K562 (cell line): ENCODE measurements around the gene DIAPH1. TPM values are rescaled to one million over a fixed set of nuclear protein-coding genes. Genes with fewer than 3 reads are reported as not detected.

Experiments used
- ATF7 ChIP-seq: fragments of 450-650 bp; IDR thresholded peaks from 2 replicates; pipeline ENCODE4 v1.7.1; 2014; ENCODE audit warnings: mild to moderate bottlenecking, moderate library complexity
- BDP1 ChIP-seq: IDR thresholded peaks from 3 replicates; pipeline ENCODE4 v1.6.1; 2011; ENCODE audit not compliant: insufficient read length, insufficient read depth
- CCAR2 ChIP-seq: fragments of 200-400 bp; formaldehyde crosslinking; IDR thresholded peaks from 2 replicates; pipeline ENCODE4 v1.6.1; 2017; ENCODE audit warnings: mild to moderate bottlenecking, low read depth, low read length
- ETV6 ChIP-seq, 3 experiments: fragments of 150-350 bp in 1 of 3; sonication (generic) in 1 of 3; formaldehyde crosslinking in 1 of 3; IDR thresholded peaks; 2 replicates each; pipeline versions ENCODE4 v1.6.1 to v1.8.0; 2014 to 2022; ENCODE audit warnings: borderline replicate concordance in 2 of 3, low read depth in 2 of 3, antibody characterized with exemption in 1 of 3, low read length in 1 of 3, mild to moderate bottlenecking in 1 of 3, missing genetic modification reagents in 1 of 3
- FOSL1 ChIP-seq: fragments of 200-800 bp; sonication (Bioruptor generic); conservative IDR thresholded peaks from 2 replicates; pipeline ENCODE4 v1.6.1; 2016; ENCODE audit warnings: missing genetic modification characterization, missing compliant biosample characterization
- LARP7 ChIP-seq: fragments of 450-650 bp; IDR thresholded peaks from 2 replicates; pipeline ENCODE4 v1.6.1; 2016
- MAFF ChIP-seq: IDR thresholded peaks from 2 replicates; pipeline ENCODE4 v1.6.1; 2012; ENCODE audit warnings: low read length, improper control_type of control experiment
- MAFG ChIP-seq: fragments of 450-650 bp; conservative IDR thresholded peaks from 2 replicates; pipeline ENCODE4 v1.6.1; 2016; ENCODE audit warnings: missing genetic modification characterization, missing compliant biosample characterization
- MAZ ChIP-seq, 2 experiments: fragments of 450-650 bp in 1 of 2; sonication (generic) in 1 of 2; formaldehyde crosslinking; IDR thresholded peaks in 1 of 2; conservative IDR thresholded peaks in 1 of 2; 2 replicates each; pipeline versions ENCODE4 v1.4.0 to v1.5.0; 2020; ENCODE audit warnings: mild to moderate bottlenecking in 1 of 2, missing genetic modification reagents in 1 of 2
- NFE2 ChIP-seq: IDR thresholded peaks from 2 replicates; pipeline ENCODE4 v1.6.1; 2014; ENCODE audit warnings: antibody characterized with exemption, low read depth
- NFIC ChIP-seq: fragments of 450-650 bp; IDR thresholded peaks from 2 replicates; pipeline ENCODE4 v1.6.1; 2017; ENCODE audit warnings: mild to moderate bottlenecking, inconsistent platforms
- NFYB ChIP-seq: IDR thresholded peaks from 2 replicates; pipeline ENCODE4 v1.6.1; 2011; ENCODE audit warnings: mild to moderate bottlenecking, moderate library complexity; ENCODE audit not compliant: insufficient read length; ENCODE audit errors: extremely low read depth
- POLR2AphosphoS2 ChIP-seq: IDR thresholded peaks from 2 replicates; pipeline ENCODE4 v1.6.1; 2012; ENCODE audit warnings: low read length, improper control_type of control experiment
- RAD21 ChIP-seq, 2 experiments: fragments of 250-450 bp in 1 of 2; fragments of 450-650 bp in 1 of 2; sonication (Bioruptor Pico) in 1 of 2; formaldehyde crosslinking in 1 of 2; IDR thresholded peaks in 1 of 2; conservative IDR thresholded peaks in 1 of 2; 2 replicates each; pipeline versions ENCODE4 v1.4.0 to v1.8.0; 2020 to 2022; ENCODE audit warnings: mild to moderate bottlenecking in 2 of 2, moderate library complexity in 1 of 2
- RBM39 ChIP-seq: fragments of 200-400 bp; formaldehyde crosslinking; optimal IDR thresholded peaks from 2 replicates; pipeline ENCODE3; 2018; ENCODE audit warnings: low read depth, low read length
- RFX7 ChIP-seq: fragments of 250-450 bp; sonication (Bioruptor Pico); IDR thresholded peaks from 2 replicates; pipeline ENCODE4 v1.5.1; 2021; ENCODE audit warnings: mild to moderate bottlenecking
- RUNX1 ChIP-seq: sonication (generic); IDR thresholded peaks from 2 replicates; pipeline ENCODE4 v1.6.1; 2016; ENCODE audit warnings: antibody characterized with exemption, low read depth
- TGIF2 ChIP-seq: sonication (generic); formaldehyde crosslinking; IDR thresholded peaks from 2 replicates; pipeline ENCODE4 v1.8.1; 2022; ENCODE audit warnings: mild to moderate bottlenecking, missing genetic modification reagents, moderate library complexity
- ZEB2 ChIP-seq: fragments of 450-650 bp; IDR thresholded peaks from 2 replicates; pipeline ENCODE4 v1.6.1; 2016
- ZNF408 ChIP-seq: fragments of 250-450 bp; sonication (Bioruptor Pico); IDR thresholded peaks from 2 replicates; pipeline ENCODE4 v1.4.0; 2020; ENCODE audit warnings: low read depth, mild to moderate bottlenecking, moderate library complexity
- ZNF586 ChIP-seq: fragments of 450-650 bp; formaldehyde crosslinking; conservative IDR thresholded peaks from 2 replicates; pipeline ENCODE4 v1.4.0; 2020; ENCODE audit warnings: mild to moderate bottlenecking, moderate library complexity
- polyA plus RNA-seq, 8 experiments: library from polyadenylated mRNA; depleted of rRNA in 4 of 8; stranded (reverse) in 5 of 8; unstranded in 3 of 8; fragments of >200 nt; fragmentation: Nextera tagmentation in 2 of 8; fragmentation: Illumina TruSeq in 1 of 8; extraction: Ambion mirVana in 2 of 8; extraction: Trizol in 1 of 8; gene quantifications; 2 replicates each; pipeline versions ENCODE4 v1.2.1 to v1.2.3, GENCODE V29; 2011 to 2014; ENCODE audit warnings: inconsistent platforms in 1 of 8, missing spikeins in 1 of 8
- total RNA-seq, 7 experiments: library from RNA; depleted of rRNA in 6 of 7; stranded (reverse); fragments of >200 nt in 6 of 7; fragmentation: Illumina TruSeq in 2 of 7; extraction: Trizol in 2 of 7; gene quantifications; 2 replicates each; pipeline versions ENCODE4 v1.2.1 to v1.2.3, GENCODE V29; 2011 to 2021; ENCODE audit warnings: low replicate concordance in 1 of 7
- TF ChIP-seq, protein P1 (sequence below), 2 experiments: IDR thresholded peaks; 2 replicates each; pipeline ENCODE4 v1.6.1; 2011; ENCODE audit warnings: borderline replicate concordance in 1 of 2, control low read depth in 1 of 2, low read depth in 1 of 2, low read length in 1 of 2, mild to moderate bottlenecking in 1 of 2, mixed read lengths in 1 of 2, moderate library complexity in 1 of 2; ENCODE audit not compliant: insufficient read depth in 1 of 2, insufficient read length in 1 of 2, poor library complexity in 1 of 2, severe bottlenecking in 1 of 2; ENCODE audit errors: extremely low read depth in 1 of 2
- TF ChIP-seq, protein P2 (sequence below): sonication (generic); formaldehyde crosslinking; IDR thresholded peaks from 2 replicates; pipeline ENCODE4 v1.8.0; 2022; ENCODE audit warnings: mild to moderate bottlenecking, missing genetic modification reagents
- TF ChIP-seq, protein P3 (sequence below): sonication (generic); formaldehyde crosslinking; IDR thresholded peaks from 2 replicates; pipeline ENCODE4 v1.4.0; 2020; ENCODE audit warnings: mild to moderate bottlenecking, missing genetic modification reagents
- TF ChIP-seq, protein P4 (sequence below): conservative IDR thresholded peaks from 2 replicates; pipeline ENCODE4 v1.6.1; 2011; ENCODE audit warnings: low read depth, mild to moderate bottlenecking, low read length; ENCODE audit not compliant: control insufficient read depth

DIAPH1 gene
- total and polyA plus RNA-seq, 9 of the 15 experiments (the other 6 are each of a cell fraction or from before 2014, with no cell fraction given), result 60.8 to 328 (median 97.8) TPM

DNA sequence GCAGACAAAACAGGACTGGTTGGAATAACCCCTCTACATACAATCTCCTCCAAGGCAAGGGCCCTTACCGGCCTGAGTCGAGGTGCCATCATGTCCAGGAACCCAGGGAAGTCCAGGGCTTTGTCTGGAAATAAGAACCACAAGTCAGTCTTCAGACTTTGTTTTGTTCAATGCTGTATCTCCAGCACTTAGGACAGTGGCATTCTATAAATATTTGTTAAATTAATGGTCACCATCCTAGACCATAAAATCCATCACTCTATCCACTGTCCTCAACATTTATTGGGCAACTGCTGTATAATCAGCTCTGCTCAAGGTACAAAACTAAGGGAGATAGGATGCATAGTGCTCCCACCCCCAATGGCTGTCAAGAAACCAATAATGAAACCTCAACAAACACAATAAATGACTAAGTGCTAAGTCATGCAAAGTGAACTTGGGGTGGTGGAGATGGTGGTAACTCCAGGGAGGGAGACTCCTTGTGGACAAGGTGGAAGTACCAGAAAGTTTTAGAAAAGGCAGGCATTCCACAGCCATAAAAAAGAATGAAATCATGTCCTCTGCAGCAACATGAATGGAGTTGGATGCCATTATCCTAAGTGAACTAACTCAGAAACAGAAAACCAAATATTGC, 23.0 kb upstream of the DIAPH1 start (continued):
- TF ChIP-seq ZNF586, result no peak
- TF ChIP-seq NFYB, result no peak
- no peak for TF ChIP-seq RBM39
- no peak for TF ChIP-seq ATF7
- no peak for TF ChIP-seq NFIC
- TF ChIP-seq CCAR2, result no peak
- no peak for TF ChIP-seq RFX7 (CRISPR knock-in tag)
- TF ChIP-seq, protein P1, sequence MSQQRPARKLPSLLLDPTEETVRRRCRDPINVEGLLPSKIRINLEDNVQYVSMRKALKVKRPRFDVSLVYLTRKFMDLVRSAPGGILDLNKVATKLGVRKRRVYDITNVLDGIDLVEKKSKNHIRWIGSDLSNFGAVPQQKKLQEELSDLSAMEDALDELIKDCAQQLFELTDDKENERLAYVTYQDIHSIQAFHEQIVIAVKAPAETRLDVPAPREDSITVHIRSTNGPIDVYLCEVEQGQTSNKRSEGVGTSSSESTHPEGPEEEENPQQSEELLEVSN (IDR thresholded peaks at IDR 0.05; ENCODE audit: borderline replicate concordance in 1 of 2, extremely low read depth in 1 of 2, insufficient read depth in 1 of 2, insufficient read length in 1 of 2, low read depth in 1 of 2, low read length in 1 of 2, poor library complexity in 1 of 2, severe bottlenecking in 1 of 2), result no peak
- no peak for TF ChIP-seq MAZ (CRISPR knock-in tag; conservative IDR thresholded peaks at IDR 0.05 in 1 of 2, IDR thresholded peaks at IDR 0.05 in 1 of 2)
- TF ChIP-seq, protein P2, sequence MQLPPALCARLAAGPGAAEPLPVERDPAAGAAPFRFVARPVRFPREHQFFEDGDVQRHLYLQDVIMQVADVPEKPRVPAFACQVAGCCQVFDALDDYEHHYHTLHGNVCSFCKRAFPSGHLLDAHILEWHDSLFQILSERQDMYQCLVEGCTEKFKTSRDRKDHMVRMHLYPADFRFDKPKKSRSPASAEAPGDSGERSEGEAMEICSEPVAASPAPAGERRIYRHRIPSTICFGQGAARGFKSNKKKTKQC (CRISPR knock-in tag), result no peak
- TF ChIP-seq LARP7, result no peak
- peak; percentile 96 for TF ChIP-seq MAFG
- TF ChIP-seq, protein P3, sequence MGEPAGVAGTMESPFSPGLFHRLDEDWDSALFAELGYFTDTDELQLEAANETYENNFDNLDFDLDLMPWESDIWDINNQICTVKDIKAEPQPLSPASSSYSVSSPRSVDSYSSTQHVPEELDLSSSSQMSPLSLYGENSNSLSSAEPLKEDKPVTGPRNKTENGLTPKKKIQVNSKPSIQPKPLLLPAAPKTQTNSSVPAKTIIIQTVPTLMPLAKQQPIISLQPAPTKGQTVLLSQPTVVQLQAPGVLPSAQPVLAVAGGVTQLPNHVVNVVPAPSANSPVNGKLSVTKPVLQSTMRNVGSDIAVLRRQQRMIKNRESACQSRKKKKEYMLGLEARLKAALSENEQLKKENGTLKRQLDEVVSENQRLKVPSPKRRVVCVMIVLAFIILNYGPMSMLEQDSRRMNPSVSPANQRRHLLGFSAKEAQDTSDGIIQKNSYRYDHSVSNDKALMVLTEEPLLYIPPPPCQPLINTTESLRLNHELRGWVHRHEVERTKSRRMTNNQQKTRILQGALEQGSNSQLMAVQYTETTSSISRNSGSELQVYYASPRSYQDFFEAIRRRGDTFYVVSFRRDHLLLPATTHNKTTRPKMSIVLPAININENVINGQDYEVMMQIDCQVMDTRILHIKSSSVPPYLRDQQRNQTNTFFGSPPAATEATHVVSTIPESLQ (CRISPR knock-in tag), result no peak
- TF ChIP-seq POLR2AphosphoS2, result no peak
- TF ChIP-seq TGIF2, result no peak
- TF ChIP-seq MAFF, result peak; percentile 82
- TF ChIP-seq RAD21 (CRISPR knock-in tag; conservative IDR thresholded peaks at IDR 0.05 in 1 of 2, IDR thresholded peaks at IDR 0.05 in 1 of 2), result peak; percentile 39 to 61
- TF ChIP-seq ZNF408 (CRISPR knock-in tag), result no peak
- TF ChIP-seq ZEB2, result no peak
- TF ChIP-seq NFE2, result peak; percentile 94
- TF ChIP-seq BDP1, result no peak
- TF ChIP-seq ETV6 (IDR thresholded peaks at IDR 0.05; ENCODE audit: borderline replicate concordance in 1 of 2, low read depth in 2 of 2, low read length in 1 of 2), result no peak
- TF ChIP-seq ETV6 (CRISPR knock-in tag; IDR thresholded peaks at IDR 0.05; ENCODE audit: borderline replicate concordance), result no peak
- TF ChIP-seq, protein P4, sequence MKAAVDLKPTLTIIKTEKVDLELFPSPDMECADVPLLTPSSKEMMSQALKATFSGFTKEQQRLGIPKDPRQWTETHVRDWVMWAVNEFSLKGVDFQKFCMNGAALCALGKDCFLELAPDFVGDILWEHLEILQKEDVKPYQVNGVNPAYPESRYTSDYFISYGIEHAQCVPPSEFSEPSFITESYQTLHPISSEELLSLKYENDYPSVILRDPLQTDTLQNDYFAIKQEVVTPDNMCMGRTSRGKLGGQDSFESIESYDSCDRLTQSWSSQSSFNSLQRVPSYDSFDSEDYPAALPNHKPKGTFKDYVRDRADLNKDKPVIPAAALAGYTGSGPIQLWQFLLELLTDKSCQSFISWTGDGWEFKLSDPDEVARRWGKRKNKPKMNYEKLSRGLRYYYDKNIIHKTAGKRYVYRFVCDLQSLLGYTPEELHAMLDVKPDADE, result no peak
- peak; percentile 91 for TF ChIP-seq FOSL1 (tag)
- TF ChIP-seq RUNX1, result no peak
